ENCODE results near the gene TCP11X2.
"Not testable (repeated sequence)": the region's sequence is repeated elsewhere in the genome, so short reads cannot be mapped to it uniquely, and the experiment has no call there.

TCP11X2 gene

DNA sequence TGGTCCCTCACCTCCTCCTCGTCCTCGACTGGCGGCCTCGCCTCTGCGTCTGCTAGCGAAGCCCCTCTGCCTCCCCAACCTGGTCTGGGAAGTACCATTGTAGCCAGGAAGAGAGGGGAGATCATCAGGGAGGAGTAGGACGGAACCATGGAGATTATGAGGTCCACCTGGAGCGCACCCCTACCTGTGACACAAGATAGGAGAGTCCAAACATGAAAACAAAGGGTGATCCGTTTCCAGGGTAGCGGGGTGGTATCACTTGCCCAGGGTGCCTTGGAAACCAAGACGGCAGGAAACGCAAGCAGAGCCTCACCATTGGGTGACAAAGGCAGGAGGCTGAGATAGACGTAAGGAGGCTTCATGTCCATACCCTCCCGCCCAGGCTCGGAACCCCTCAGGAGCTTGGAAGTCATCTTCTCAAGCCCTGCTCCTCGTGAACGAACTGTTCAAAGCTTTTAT, at the start of gene TCP11X2:
Gene TCP11X2 (minus strand): TSS at position 51 of the 459 bp plus-strand sequence.
- DNase-seq (ENCODE audit: low spot score), result not testable (repeated sequence)

DNA sequence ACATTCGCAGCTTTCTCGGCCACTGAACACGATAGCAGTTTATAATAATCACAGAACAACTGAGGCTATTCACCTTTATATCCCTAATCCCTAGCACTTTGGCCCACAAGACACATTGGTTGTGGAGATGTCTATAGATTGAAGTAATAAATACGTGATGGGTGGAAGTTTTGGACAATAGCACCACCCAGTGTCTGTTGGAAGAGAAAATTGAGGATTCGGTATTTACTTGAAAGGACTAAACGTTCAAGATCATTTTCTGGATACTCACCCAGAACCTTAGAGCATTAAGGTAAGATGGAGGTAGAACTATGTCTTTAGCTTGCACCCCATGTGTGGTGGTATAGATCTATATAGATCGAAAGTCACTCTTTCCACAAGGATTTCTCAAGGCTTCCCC, 45.7 kb upstream of the TCP11X2 start:
- DNase-seq (ENCODE audit: low spot score), result no peak

DNA sequence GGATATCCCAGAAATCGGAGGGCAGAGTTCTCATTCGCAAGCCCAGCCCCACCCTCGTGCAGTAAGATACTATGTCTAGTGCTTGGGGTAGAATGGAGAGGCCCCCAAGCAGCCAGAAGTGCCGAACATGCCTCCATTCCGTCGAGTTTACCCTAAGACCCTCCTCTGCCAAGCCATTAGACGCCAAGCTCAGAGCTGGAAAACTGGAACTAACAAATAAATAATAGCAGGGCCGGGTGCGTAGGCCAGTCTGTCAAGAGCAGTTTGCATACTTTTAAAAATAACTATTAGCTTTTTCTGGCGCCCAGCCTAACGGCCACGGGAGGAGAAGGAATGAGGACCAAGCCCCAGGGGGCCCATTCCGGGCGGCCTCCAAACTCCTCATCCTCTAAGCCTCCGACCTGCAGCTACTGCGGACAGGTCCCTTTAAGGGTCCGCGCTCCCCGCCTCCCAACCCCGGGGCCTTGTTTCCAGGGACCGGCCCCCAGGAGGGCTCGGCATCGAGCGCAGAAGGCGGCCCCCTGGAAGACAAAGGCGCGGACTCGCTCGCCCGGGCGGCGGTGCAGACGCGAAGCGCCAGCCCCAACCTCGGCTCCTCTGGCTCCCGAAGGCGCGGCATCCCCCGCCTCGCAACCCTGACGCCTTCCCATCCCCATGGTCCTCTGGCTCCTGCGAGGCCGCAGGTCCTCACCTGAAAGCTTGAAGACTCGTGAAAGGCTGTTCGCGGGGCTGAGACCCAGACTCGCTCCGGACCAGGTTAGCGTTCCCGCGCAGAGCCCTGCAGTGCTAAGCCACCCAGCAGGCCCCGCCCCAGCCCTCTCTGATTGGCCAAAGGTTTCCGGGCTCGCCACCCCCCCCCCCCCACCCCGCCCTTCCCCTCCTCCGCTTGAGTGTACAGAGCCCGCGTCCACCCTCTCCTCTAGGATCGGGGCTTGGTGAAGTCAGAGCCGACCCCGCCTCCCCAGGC, 44.6 kb upstream of the TCP11X2 start, which contains the start of gene TMSB15A:
Gene TMSB15A (minus strand): TSS at position 765 of the 967 bp plus-strand sequence.
- DNase-seq (ENCODE audit: low spot score), result peak; percentile 84

DNA sequence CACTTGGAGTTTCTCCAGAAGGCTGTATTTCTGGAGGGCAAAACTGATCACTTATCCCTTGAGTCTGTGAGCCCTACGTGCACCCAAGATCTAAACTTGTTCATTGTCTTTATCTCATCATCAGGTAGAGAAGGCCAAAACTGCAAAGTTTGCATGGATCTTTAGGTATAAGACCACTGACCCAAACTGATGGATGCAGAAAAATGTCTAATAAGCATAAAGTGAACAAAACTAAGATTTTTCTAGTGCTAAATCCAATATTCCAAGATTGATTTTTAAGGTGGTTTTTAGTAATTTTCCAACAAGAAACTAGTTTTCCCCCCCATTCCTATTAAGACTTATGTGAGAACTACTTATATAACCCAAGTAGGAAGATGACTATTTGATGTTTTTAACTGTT, 42.9 kb upstream of the TCP11X2 start:
- no peak for DNase-seq (ENCODE audit: low spot score)

DNA sequence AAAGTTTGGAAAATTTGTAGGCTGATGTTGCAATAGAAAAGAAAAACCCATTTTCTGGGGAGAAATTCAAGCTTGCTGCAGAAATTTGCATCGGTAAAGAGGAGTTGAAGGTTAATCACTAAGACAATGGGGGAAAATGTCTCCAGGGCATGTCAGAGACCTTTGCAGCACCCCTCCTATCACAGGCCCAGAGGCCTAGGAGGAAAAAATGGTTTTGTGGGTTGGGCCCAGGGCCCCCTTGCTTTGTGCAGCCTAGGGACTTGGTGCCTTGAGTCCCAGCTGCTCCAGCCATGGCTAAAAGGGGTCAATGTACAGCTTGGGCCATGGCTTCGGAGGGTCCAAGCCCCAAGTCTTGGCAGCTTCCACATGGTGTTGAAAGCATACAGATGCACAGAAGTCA, 27.1 kb upstream of the TCP11X2 start:
- no peak for DNase-seq (ENCODE audit: low spot score)

DNA sequence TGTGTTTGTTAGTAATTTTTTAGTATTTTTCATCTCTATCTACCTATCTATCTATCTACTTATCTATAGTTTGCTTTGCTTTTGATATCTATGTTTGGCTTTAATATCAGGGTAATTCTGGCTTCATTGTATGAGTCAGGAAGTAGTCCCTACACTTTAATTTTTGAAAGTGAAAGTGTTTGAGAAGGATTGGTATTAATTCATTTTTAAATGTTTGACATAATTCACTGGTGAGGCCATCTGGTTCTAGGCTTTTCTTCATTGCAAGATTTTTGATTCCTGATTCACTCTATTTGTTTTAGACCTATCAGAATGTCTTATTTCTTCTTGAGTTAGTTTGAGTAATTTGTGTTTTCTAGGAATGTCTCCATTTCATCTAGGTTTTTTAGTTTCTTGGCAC, 20.2 kb upstream of the TCP11X2 start:
- DNase-seq (ENCODE audit: low spot score), result no peak

DNA sequence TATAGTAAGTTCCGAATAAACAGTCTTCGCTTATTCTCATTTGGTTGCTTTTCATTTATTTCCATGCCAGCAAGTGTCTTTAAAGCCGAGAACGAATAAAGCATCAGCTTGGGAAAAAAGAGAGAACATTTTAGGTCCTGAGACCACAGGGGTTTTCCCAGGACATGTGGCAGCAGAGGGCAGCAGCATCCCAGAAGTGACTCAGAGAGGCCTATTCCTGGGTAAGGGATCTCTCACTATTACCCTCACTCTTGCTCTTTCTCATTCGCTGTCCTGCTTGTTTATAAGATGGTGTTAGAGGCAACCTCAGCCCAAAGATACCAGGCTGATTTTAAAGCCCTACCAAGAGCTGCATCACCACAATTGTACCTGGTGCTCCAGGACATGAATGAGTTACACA, 7.2 kb upstream of the TCP11X2 start:
- not testable (repeated sequence) for DNase-seq (ENCODE audit: low spot score)

DNA sequence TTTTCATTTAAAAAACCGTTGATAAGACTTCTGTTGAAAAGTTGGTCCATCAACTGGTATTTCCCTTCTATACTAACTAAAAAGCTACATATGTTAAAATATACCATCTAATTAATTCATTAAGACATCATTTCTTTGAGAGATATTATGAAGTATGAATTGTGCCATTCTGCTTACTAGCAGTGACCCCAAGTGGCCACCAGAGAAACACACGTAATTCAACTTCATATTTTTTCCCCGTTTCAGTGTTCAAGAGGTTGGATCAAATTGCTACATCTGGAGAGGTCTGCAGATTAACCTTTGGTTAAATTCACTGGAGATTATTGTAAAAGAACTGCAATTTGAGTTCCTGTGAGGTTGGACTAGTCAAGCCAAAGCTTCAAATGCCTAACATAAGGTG, 1.4 kb downstream of the TCP11X2 start:
- DNase-seq (ENCODE audit: low spot score), result not testable (repeated sequence)

DNA sequence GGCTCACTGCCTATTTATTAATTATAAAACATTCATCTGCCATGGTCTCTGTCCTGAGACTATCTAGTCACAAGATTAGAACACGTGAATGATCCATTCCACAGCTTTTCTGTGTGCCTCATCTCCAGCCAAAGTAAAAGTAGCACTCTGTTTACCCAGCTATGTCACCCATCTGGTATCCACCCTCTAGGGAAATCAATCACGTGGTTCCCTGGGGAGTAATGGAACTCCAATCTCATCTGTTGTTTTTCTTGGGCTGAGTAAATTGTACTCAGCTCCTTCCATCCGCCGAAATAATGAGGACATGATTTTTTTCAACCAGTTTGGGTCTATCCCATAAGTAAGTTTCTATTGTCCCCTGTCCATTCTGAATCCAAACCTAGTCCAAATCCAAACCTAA, 13.0 kb downstream of the TCP11X2 start:
- not testable (repeated sequence) for DNase-seq (ENCODE audit: low spot score)

DNA sequence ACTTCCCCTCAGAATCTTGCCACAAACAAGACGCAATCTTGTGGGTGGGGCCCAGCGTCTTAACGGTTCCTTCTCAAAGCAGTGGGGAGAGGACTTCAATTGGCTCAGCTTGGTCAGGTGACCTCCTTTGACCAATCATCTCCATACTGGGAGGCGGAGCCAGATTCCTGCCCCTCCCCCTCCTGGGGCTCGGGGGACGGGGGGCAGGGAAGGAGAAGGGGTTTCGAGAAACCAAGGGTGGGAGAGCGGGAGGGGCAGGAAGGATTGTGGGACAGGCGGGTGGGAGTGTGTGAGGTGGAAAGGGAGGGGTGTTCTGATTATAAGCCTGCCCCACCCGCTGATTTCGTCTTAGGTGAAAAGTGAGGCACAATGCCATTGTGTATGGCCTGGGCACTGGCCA, 31.7 kb downstream of the TCP11X2 start, which contains the start of gene NXF2B:
Gene NXF2B (minus strand): TSS at position 101 of the 400 bp plus-strand sequence. CDS start 59,972 bp downstream, outside the sequence.
- not testable (repeated sequence) for DNase-seq (ENCODE audit: low spot score)

DNA sequence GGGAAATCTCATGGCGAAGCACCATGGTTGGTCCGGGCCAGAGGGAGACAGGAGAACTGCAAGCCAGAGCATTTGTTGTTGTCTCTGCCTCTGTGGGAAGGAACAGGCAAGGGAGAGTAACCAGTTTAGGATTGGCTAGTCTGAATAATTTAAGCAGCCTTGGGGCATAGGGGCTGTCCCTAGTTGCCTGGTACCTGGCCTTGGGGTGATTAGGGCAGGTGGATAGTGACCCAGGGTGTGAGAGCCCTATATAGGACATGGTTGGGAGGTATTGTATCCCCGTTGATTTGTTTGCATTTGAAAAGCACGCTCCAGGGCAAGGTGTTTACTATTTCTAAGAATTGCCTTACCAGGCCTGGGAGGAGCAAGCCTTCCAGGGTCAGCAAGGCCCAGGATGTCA, 57.1 kb downstream of the TCP11X2 start:
- not testable (repeated sequence) for DNase-seq (ENCODE audit: low spot score)

All from ecto neural progenitor cell (in vitro differentiated cells).